HG03457 (cell line): ENCODE data around the gene PHF20.
"Not testable (repeated sequence)": the region's sequence is repeated elsewhere in the genome, so short reads cannot be mapped to it uniquely, and the experiment has no call there.

Experiments
- ATAC-seq: cut with Tn5 transposase; IDR thresholded peaks from one replicate; pipeline ENCODE4 v1.9.1; 2021; ENCODE audit warnings: moderate number of reproducible peaks; ENCODE audit not compliant: unreplicated experiment

The PHF20 gene

DNA sequence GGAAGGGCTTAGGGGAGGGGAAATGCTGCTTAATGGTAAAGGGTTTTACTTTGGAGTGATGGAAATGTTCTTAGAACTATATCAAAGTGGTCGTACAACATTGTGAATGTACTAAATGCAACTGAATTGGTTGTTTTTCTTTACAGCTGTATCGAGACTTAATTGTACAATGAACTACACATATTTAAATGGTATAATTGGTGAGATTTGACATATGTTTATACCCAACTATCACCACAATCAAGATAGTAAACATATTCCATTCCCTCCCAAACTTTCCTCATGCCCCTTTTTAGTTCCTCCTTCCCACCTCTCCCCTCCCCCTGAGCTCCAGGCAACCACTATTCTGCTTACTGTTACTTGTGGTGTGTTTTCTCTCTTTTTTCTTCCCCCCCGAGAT lies 138.4 kb downstream of the PHF20 start:
- ATAC-seq = no peak

DNA sequence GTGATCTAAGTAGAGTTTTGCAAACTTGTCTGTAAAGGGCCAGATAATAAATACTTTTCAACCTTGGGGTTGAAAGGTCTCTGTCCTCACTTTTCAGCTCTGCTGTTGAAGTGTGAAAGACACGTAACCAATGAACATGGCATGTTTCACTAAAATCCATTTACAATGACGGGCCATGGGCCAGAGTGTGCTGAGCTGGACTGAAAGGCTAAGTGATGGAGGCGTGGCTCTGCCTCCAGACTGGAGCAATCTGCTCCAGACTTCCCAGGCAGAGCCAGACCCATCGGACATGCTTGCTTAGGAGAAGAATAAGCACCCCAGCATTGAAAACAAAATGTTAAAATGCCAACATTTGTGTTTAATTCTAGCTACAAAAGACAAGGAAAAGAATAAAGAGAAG lies 141.1 kb downstream of the PHF20 start:
- ATAC-seq = no peak

DNA sequence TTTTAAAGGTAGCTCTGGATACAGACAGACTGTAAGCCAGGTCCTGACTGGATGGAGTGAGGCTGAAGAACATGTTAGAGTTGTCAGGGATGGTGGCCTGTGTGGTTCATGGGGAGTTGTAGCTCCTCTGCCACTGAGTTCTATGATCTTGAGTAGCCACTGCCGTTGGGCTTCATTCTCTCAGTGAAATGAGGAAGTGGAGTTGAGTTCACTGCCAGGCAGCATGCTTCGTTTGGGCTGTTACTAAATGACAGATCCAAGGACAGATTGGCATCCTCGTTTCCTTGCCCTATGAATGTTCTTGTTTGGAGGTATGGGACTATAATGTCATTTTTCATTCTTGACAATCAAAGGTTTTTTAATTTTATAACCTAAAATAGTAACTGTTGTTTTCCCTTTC lies 145.3 kb downstream of the PHF20 start:
- ATAC-seq = no peak

DNA sequence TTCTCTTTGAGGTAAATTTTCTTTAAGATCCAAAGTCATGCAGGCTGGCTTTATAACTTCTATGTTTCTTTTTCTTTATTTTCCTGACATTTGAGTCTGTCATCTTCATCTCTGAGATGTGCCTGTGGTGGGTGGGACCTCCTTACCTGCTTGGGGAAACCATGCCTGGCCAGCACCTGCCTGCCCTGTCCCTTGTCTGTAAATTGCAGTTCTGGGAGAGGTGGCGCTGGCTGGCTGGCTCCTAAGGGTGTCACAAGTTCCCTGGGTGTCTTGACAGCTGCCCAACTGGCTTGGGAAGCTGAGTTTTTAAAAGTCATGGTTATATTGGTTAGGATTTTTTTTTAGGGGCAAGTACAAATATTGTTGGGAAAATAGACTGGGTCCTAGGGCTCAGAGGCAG lies 146.2 kb downstream of the PHF20 start:
- ATAC-seq = no peak

DNA sequence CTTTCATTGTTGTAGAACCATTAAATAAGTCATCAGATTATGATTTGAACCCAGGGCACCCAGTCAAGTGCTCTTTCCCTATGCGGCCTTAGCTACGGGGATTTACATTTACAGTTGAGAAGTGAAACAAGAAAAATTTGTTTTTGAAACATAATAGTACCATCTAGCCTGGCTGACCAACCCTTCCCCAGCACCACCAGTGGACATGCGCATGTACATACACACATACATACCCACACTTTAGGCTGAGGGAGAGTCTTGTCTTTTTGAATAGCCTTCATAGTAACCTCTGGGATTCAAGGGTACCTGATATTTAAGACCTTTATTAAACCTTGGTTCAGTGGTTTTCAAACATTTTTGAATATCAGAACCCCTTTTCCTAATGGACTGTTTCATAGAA lies 148.7 kb downstream of the PHF20 start:
- ATAC-seq = no peak

DNA sequence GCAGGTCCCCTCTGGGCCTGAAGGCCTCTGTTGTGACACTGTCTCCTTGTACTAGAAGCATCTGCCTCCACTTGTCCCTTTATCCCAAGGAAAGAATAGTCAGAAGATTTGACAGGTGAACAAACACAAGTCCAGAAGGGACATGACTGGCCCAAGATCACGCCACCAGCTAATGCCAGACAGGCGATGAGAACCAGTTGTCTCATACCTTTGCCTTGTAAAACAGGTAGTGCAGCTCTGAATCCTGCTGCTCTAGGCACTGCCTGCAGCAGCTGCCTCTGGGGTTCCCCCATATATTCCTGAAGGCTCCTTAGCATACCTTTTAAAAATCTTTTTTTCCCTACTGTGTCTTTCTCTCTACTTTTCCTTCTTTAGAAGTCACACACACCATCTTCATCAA lies 157.5 kb downstream of the PHF20 start:
- no peak for ATAC-seq

DNA sequence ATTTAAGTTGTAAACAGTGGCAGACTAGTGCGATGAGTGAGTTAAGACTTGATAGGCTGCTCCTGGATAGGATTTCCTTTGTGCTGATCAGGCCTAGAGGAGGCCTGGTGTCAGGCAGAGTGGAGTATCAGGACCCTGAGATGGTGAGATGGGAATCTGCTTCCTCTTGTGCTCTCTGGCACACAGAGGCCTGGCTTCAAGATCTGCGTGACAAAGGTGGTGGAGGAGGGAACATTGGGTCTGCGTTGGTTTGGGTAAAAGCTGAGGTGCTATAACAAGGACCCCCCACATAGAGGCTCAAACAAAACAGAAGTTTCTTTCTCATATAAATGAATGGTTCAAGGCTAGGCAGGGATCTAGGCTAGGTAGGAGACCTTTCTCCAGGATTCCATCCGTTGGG lies 162.2 kb downstream of the PHF20 start:
- ATAC-seq = no peak

DNA sequence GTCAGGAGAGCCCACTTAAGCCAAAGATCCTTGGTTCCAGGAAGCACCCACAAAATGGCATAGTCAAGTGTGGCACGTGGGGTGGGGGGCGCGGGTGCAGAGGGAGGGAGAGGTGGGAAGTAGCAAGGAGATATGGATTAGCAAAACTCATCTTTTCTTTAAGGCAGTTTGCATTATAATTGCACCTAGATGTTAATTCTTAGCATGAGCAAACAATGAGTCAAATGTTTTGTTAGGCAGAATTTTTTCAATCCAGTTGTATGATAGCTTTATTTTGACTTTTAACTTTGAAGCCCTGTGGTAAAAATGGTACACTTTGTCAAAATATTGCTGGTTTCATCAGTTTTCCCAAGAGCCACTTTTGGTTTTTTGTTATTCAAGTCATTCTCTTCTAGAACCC lies 167.4 kb downstream of the PHF20 start:
- no peak for ATAC-seq

DNA sequence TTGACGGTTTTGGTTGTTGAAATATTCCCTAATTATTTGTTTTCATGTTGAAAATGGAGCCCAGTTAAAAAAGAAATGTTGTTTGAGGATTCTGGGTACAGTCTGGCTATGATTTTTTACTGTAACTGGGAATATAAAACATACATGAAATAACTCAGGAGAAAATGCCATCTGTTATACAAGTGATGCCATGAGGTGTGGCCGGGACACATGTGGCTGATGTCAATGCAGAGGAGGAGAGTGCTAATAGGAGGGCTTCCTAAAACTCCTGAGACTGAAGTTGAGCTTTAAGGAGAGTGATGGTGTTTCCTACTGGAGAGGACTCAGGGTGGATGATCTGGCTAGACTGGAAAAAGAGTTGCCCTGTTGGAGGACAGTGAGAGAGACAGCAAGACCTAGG lies 169.8 kb downstream of the PHF20 start:
- no peak for ATAC-seq

DNA sequence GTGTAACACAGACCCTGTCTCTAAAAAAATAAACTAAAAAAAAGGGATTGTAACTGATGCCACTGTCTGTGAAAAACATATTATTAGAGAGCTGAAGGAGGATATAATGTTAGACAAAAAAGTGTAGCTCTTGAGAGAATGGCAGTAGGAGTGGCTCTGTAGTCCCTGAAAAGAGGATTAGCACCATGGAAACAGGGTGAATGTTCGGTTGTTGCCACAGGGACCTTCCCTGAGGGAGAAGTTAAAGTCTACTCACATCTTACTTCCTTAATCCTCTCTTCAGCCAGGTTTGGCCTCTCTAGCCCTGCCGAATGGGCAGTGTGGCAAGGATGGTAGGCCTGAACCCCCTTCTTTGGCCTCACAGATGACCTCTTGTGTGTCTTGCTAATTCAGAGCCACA lies 170.4 kb downstream of the PHF20 start:
- no peak for ATAC-seq

DNA sequence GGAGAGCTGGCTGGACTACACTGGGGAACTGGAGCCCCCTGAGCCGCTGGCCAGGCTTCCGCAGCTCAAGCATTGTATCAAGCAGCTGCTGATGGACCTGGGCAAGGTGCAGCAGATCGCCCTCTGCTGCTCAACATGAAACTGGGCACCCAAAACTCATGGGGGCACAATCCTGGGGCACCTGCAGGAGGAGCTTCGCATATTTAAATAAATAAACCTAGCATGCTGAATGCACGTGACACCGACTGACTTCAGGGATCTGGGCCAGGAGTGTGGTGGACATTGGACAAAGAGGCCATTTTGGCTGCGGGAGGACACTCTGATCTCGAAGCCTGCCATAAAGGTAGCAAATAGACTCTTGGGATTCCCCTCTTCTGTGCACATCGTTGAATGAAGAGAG lies 175.7 kb downstream of the PHF20 start:
- no peak for ATAC-seq

DNA sequence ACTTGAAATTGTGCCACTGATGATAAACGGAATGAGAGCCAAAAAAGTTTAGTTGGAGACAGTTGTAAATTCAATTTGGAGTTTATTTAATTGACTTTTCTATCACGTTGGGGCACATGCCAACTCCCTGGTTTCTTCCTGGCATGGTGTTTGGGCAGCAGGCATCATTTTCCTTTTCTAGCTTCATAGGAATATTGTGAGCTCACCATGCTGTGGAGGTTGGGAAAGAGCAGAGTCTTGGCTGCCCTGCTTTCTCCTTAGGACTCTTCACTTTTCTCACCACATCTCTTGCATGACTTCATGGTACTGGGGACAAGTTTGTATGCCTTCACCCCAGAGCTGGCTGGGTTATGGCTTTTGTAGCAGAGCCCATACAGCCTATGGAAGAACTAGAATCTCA lies 176.1 kb downstream of the PHF20 start:
- no peak for ATAC-seq

DNA sequence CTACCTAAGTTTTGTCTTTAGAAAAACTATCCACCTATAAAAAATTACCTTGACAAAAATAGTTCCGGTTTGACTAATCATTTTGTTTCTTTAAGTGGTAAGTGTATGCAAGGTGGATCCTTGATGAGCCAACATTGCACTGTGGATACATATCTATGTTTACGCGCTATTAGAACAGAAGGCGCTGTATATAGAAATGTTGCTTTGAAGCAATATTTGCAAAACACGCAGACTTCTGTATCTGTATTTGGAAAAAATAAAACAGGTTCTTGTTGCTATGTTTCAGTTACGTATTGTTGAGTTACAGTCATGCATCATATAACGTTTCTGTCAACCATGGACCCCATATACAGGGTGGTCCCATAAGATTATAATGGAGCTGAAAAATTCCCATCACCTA lies 178.3 kb downstream of the PHF20 start:
- ATAC-seq = no peak

DNA sequence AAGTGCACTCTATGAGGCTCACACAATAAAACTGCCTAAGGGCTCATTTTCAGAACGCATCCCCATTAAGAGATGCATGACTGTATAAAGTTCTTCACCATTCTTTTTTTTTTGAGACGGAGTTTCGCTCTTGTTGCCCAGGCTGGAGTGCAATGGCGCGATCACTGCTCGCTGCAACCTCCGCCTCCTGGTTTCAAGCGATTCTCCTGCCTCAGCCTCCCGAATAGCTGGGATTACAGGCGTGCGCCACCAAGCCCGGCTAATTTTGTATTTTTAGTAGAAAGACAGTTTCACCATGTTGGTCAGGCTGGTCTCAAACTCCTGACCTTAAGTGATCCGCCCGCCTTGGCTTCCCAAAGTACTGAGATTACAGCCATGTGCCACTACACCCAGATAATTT lies 180.3 kb downstream of the PHF20 start:
- not testable (repeated sequence) for ATAC-seq

DNA sequence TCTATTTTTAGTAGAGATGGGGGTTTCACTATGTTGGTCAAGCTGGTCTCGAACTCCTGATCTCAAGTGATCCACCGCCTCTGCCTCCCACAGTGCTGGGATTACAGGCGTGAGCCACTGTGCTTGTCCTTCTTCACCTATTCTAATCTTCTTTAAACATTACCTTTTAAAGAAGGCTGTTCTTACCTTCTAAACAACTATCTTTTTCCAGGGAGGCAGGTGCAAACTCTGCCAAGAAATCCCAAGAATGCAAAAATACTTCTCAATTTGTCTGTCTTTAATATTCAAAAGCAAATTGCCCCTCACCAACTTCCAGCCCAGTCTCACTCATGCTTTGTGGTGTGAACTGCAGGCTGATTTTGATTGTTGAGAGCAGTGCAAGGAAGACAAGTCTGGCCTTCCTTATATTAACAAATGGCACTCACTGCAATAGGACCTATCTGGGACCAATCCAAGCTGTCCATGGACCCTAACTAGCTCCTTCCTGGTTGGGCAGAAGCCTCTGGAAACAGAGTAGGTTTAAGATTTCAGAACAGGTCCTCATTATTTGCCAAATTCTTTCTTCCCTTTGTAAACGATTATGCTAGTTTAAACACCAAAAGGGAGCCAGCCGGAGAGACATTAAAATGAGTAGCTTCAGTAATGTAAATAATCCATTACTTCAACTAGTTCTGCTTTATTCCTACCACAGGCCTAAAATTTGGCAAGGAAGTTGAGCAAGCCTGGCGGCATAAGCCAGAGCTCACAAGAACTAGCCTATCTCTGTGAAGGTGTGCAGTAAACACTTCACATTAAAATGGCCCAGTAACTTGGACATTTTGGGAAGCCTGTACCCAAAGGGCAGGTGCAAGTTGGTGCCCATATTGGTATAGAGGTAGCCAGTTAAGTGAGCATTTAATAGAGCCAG lies 180.9 kb downstream of the PHF20 start:
- ATAC-seq = no peak

DNA sequence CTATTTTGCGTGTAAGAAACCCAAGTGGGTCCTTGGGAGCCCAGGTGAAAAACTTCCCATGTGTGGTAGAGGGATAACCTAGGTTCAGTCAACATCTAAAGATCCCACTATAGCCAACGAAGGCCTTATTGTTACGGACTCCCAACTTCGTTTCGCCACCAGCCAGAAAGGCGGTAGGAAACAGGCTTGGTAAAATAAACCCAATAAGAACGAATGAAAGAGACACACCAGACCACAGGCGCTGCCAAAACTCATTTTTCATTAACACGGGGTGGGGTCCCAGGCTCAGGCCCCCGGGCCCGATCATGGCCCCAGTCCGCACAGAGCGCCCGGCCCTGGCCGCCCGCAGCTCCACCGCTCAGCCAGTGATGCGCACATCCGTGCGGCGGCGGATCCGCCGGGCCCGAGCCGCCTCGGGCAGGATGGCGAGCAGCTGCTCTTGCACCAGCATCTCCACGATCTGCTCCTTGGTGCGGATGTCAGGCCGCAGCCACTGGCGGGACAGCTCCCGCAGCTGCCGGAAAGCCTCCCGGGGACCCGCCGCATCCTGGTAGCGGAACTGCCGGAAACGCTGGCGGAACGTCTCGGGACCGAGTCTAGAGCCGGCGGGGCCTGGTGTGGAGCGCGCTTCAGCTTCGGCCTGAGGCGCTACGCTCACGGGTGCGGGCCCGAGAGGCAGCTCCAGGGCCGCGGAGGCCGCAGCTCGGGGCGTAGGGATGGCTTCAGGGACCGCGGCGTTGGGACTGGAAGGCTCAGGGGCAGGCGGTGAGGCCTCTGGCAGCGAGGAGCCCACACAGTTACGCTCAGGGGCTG lies 181.8 kb downstream of the PHF20 start:
- peak; percentile 20 for ATAC-seq

DNA sequence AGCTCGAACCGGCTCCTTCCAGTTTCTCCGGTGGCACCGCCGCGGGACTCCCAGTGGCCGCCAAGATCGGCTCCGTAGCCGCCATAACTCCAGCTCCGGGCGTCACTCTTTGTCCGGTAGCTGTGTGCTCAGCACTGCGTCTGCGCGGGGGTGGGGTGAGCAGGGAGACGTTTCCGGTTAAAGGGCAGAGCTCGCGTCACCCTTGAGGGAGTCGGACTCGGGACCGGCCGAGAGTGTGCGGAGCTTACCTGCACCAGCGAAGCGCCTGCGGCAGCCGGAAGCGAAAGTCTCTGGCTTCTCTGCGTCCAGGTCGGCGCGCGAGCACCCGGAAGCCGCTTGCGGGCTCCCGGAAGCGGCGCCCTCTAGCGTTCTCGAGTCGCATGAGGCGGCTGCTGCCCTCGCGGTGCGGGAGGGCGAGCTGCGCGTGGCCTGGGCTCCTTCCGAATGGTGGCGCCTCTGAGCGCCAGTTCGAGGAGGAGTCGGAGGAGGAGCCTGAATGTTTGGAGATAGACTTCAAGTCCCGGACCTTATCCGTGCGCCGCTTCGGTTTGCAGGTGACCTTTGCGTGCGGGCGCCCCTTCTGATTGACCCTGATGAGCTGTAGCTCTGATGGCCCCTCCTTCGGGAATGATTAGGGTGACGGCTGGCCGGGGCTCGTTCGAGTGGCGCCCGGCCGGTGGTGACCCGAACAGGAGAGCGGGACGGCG lies 182.5 kb downstream of the PHF20 start, which contains the start of gene SCAND1:
Gene SCAND1, minus strand, starts transcription at position 303 of the 707 bp plus-strand sequence. Its CDS starts 218 bp downstream, at position 85.
- ATAC-seq = peak; percentile 78

DNA sequence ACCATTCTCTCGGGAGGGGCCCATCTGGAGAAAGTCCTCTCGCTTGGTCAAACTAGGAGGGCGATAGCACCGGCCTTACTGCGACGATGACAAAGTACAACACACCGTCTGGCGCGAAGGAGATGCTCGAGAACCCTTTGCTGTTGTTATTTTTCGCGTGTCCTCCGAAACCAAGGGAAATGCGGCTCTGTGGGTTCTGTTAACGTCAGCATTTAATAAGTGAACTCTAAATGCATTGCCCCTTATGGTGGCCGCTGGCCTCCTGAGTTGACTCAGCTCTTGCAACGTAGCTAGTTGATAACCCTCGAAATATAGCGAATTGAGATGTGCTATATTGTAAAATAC lies 183.1 kb downstream of the PHF20 start:
- no peak for ATAC-seq

DNA sequence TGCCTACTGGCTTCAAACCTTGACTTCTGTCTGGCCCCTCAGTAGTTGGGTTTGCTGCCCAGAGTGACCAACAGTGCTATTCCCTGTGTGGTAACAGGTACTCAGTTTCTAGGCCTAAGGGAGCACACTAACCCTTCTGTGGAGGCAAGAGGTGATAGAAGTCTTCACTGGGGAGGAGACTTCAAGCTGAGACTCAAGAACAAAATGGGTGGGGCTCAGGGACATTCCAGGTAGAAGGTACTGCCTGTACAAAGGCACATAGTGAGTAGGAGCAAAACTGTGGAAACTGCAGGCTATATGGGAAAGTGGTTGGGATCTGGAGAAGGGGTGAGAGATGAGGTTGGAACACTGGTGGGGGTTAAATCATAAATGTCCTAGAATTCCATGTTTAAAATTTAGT lies 184.8 kb downstream of the PHF20 start:
- no peak for ATAC-seq

DNA sequence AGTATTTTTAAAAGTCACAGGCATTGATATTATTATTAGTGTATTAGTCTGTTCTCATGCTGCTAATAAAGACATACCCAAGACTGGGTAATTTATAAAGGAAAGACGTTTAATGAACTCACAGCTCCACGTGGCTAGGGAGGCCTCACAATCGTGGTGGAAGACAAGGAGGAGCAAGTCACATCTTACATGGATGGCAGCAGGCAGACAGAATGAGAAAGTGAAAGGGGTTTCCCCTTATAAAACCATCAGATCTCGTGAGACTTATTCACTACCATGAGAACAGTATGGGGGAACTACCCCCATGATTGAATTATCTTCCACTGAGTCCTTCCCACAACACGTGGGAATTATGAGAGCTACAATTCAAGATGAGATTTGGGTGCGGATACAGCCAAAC lies 187.5 kb downstream of the PHF20 start:
- ATAC-seq = not testable (repeated sequence)

DNA sequence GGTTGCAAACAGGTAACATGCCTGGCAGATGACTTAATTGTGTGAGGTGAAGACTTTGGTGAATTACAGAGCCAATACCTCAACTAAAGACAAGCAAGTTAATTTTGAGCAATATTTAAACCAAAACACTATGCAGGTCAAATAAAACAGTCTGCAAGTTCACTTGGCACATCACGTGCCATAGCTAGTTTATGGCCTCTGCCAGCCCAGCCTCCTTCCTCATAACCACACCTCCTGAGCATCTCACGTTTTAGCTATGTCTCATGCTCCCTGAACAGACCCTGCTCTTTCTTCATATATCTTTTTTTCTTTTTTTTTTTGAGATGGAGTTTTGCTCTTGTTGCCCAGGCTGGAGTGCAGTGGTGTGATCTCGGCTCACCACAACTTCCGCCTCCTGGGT lies 192.1 kb downstream of the PHF20 start:
- ATAC-seq = no peak
